ENCODE results near the gene PPP1R27. TPM values are rescaled to one million over a fixed set of nuclear protein-coding genes. Genes with fewer than 3 reads are reported as not detected.

Gene PPP1R27
- total RNA-seq, 2 donors from 2014 or later: not detected

- Mint-ChIP-seq H3K36me3 (ENCODE audit: low read depth) (peaks cover 14% of the 10 kb centered on the region), H3K9me3 (no peaks in the 10 kb centered on the region), H3K4me3 (no peak overlapping the region), H3K27ac (no peak overlapping the region), H3K27me3 (no peaks in the 10 kb centered on the region), H3K4me1 (no peaks in the 10 kb centered on the region)
- ATAC-seq (replicated peaks): no peak
These were observed 4.5 kb upstream of the PPP1R27 start for GRCh38 chr17:81839301-81839700.

- Mint-ChIP-seq H3K4me3 (no peak overlapping the region), H3K4me1 (no peaks in the 10 kb centered on the region), H3K9me3 (no peaks in the 10 kb centered on the region), H3K27ac (no peak overlapping the region), H3K27me3 (no peaks in the 10 kb centered on the region), H3K36me3 (ENCODE audit: low read depth) (peaks cover 9% of the 10 kb centered on the region)
- no peak for ATAC-seq (replicated peaks)
These were observed 4.0 kb upstream of the PPP1R27 start for GRCh38 chr17:81838753-81839255.

GRCh38 chr17:81837641-81838040 lies 2.8 kb upstream of the PPP1R27 start:
- peaks cover under 1% of the 10 kb centered on the region for H3K36me3 Mint-ChIP-seq (ENCODE audit: low read depth)
- no peaks in the 10 kb centered on the region for H3K27me3 Mint-ChIP-seq
- no peak overlapping the region for H3K27ac Mint-ChIP-seq
- H3K4me3 Mint-ChIP-seq: no peak overlapping the region
- no peaks in the 10 kb centered on the region for H3K9me3 Mint-ChIP-seq
- ATAC-seq (replicated peaks): no peak
- H3K4me1 Mint-ChIP-seq: no peaks in the 10 kb centered on the region

GRCh38 chr17:81833921-81834830 lies 674 bp downstream of the PPP1R27 start:
- H3K27ac Mint-ChIP-seq: peak overlapping the region; percentile 86
- no peaks in the 10 kb centered on the region for H3K9me3 Mint-ChIP-seq
- no peaks in the 10 kb centered on the region for H3K27me3 Mint-ChIP-seq
- no peak for ATAC-seq (replicated peaks)
- peak overlapping the region; percentile 78 for H3K4me3 Mint-ChIP-seq
- H3K36me3 Mint-ChIP-seq (ENCODE audit: low read depth): peaks cover 15% of the 10 kb centered on the region
- peaks cover 6% of the 10 kb centered on the region for H3K4me1 Mint-ChIP-seq

- Mint-ChIP-seq H3K27ac (peak within 1 kb of the TSS; percentile 99), H3K4me1 (peaks cover 6% of the 10 kb centered on the region), H3K4me3 (peak within 1 kb of the TSS; percentile 100), H3K36me3 (ENCODE audit: low read depth) (peaks cover 15% of the 10 kb centered on the region), H3K9me3 (no peaks in the 10 kb centered on the region), H3K27me3 (no peaks in the 10 kb centered on the region)
- peak; percentile 79 for ATAC-seq (replicated peaks)
These were observed 1.5 kb downstream of the PPP1R27 start, which contains the start of gene MCRIP1 for GRCh38 chr17:81833160-81833920. TSS of gene MCRIP1 (minus strand) at chr17:81833291. CDS start at chr17:81824506, 8,785 bp downstream.

GRCh38 chr17:81832608-81833159 lies 2.2 kb downstream of the PPP1R27 start:
- Mint-ChIP-seq H3K36me3 (ENCODE audit: low read depth) (peaks cover 15% of the 10 kb centered on the region), H3K4me3 (peak overlapping the region; percentile 100), H3K4me1 (peaks cover 6% of the 10 kb centered on the region), H3K9me3 (no peaks in the 10 kb centered on the region), H3K27ac (peak overlapping the region; percentile 99), H3K27me3 (no peaks in the 10 kb centered on the region)
- peak; percentile 48 for ATAC-seq (replicated peaks)

- Mint-ChIP-seq H3K4me3 (peak overlapping the region; percentile 100), H3K36me3 (ENCODE audit: low read depth) (peaks cover 15% of the 10 kb centered on the region), H3K27ac (peak overlapping the region; percentile 99), H3K4me1 (peaks cover 6% of the 10 kb centered on the region), H3K27me3 (no peaks in the 10 kb centered on the region), H3K9me3 (no peaks in the 10 kb centered on the region)
- peak; percentile 58 for ATAC-seq (replicated peaks)
These were observed 2.8 kb downstream of the PPP1R27 start for GRCh38 chr17:81831957-81832607.

GRCh38 chr17:81831563-81831956 lies 3.3 kb downstream of the PPP1R27 start:
- no peaks in the 10 kb centered on the region for H3K27me3 Mint-ChIP-seq

GRCh38 chr17:81829858-81830257 lies 5.0 kb downstream of the PPP1R27 start:
- H3K27me3 Mint-ChIP-seq: no peaks in the 10 kb centered on the region
- no peaks in the 10 kb centered on the region for H3K9me3 Mint-ChIP-seq
- H3K36me3 Mint-ChIP-seq (ENCODE audit: low read depth): peaks cover 15% of the 10 kb centered on the region
- ATAC-seq (replicated peaks): no peak
- H3K27ac Mint-ChIP-seq: peak overlapping the region; percentile 22
- peak overlapping the region; percentile 100 for H3K4me3 Mint-ChIP-seq
- peaks cover 11% of the 10 kb centered on the region for H3K4me1 Mint-ChIP-seq

More at GRCh38 chr17:81831563-81831956, 3.3 kb downstream of the PPP1R27 start:
- peak overlapping the region; percentile 99 for H3K27ac Mint-ChIP-seq
- peaks cover 6% of the 10 kb centered on the region for H3K4me1 Mint-ChIP-seq
- H3K36me3 Mint-ChIP-seq (ENCODE audit: low read depth): peaks cover 15% of the 10 kb centered on the region
- H3K9me3 Mint-ChIP-seq: no peaks in the 10 kb centered on the region
- H3K4me3 Mint-ChIP-seq: peak overlapping the region; percentile 100
- peak; percentile 7 for ATAC-seq (replicated peaks)

GRCh38 chr17:81828656-81829055 lies 6.2 kb downstream of the PPP1R27 start:
- H3K4me3 Mint-ChIP-seq: no peak overlapping the region
- no peak overlapping the region for H3K27ac Mint-ChIP-seq
- ATAC-seq (replicated peaks): no peak
- no peaks in the 10 kb centered on the region for H3K27me3 Mint-ChIP-seq
- peaks cover 11% of the 10 kb centered on the region for H3K4me1 Mint-ChIP-seq
- no peaks in the 10 kb centered on the region for H3K9me3 Mint-ChIP-seq
- peaks cover 15% of the 10 kb centered on the region for H3K36me3 Mint-ChIP-seq (ENCODE audit: low read depth)

GRCh38 chr17:81825841-81826466 lies 8.9 kb downstream of the PPP1R27 start:
- H3K27me3 Mint-ChIP-seq: no peaks in the 10 kb centered on the region
- no peaks in the 10 kb centered on the region for H3K9me3 Mint-ChIP-seq
- H3K4me3 Mint-ChIP-seq: no peak overlapping the region
- ATAC-seq (replicated peaks): no peak
- H3K4me1 Mint-ChIP-seq: peaks cover 5% of the 10 kb centered on the region
- peak overlapping the region; percentile 13 for H3K27ac Mint-ChIP-seq
- H3K36me3 Mint-ChIP-seq (ENCODE audit: low read depth): no peaks in the 10 kb centered on the region

- Mint-ChIP-seq H3K9me3 (no peaks in the 10 kb centered on the region), H3K27me3 (no peaks in the 10 kb centered on the region), H3K4me1 (peaks cover 5% of the 10 kb centered on the region), H3K4me3 (no peak overlapping the region), H3K36me3 (ENCODE audit: low read depth) (no peaks in the 10 kb centered on the region), H3K27ac (no peak overlapping the region)
- ATAC-seq (replicated peaks): no peak
These were observed 10.3 kb downstream of the PPP1R27 start for GRCh38 chr17:81824595-81824994.

GRCh38 chr17:81823820-81824550 lies 10.9 kb downstream of the PPP1R27 start:
- no peaks in the 10 kb centered on the region for H3K27me3 Mint-ChIP-seq

More at GRCh38 chr17:81823820-81824550, 10.9 kb downstream of the PPP1R27 start:
- no peaks in the 10 kb centered on the region for H3K9me3 Mint-ChIP-seq
- no peak for ATAC-seq (replicated peaks)
- H3K4me1 Mint-ChIP-seq: peaks cover 5% of the 10 kb centered on the region
- no peaks in the 10 kb centered on the region for H3K36me3 Mint-ChIP-seq (ENCODE audit: low read depth)
- H3K4me3 Mint-ChIP-seq: no peak overlapping the region
- no peak overlapping the region for H3K27ac Mint-ChIP-seq
